CD14-positive monocyte (primary cell): ENCODE measurements around the gene DPF3. TPM values are rescaled to one million over a fixed set of nuclear protein-coding genes. Genes with fewer than 3 reads are reported as not detected.

Experiments used
- DNase-seq, 3 donors: peaks; one replicate each; pipeline ENCODE4 v3.0.0-alpha.2; 2011 to 2022
- H2AFZ ChIP-seq: 2 replicates; pipeline ENCODE4 v1.6.0; 2012; ENCODE audit warnings: mild to moderate bottlenecking, low read depth, low read length, inconsistent platforms; ENCODE audit not compliant: insufficient read depth, poor library complexity, severe bottlenecking
- H3K27ac ChIP-seq, 2 donors: 1 replicate in 1 of 2; 2 replicates in 1 of 2; pipeline ENCODE4 v1.5.1; 2012 to 2013; ENCODE audit warnings: low read length in 2 of 2, control low read depth in 1 of 2, inconsistent platforms in 1 of 2, low read depth in 1 of 2, mild to moderate bottlenecking in 1 of 2
- H3K27me3 ChIP-seq, 2 donors: one replicate each; pipeline versions ENCODE4 v1.6.0 to v1.6.1; 2011 to 2013; ENCODE audit warnings: low read length in 2 of 2; ENCODE audit not compliant: control insufficient read depth in 2 of 2, insufficient read depth in 2 of 2
- H3K36me3 ChIP-seq, 2 donors: replicated peaks in 1 of 2; 1 replicate in 1 of 2; 2 replicates in 1 of 2; pipeline versions ENCODE4 v1.5.1 to v1.6.1; 2012 to 2013; ENCODE audit warnings: low read length in 2 of 2, control low read depth in 1 of 2, inconsistent platforms in 1 of 2, mild to moderate bottlenecking in 1 of 2; ENCODE audit not compliant: insufficient read depth in 2 of 2, control insufficient read depth in 1 of 2
- H3K4me1 ChIP-seq, 2 donors: 1 replicate in 1 of 2; 2 replicates in 1 of 2; pipeline versions ENCODE4 v1.5.1 to v1.6.1; 2012 to 2013; ENCODE audit warnings: low read length in 2 of 2, control low read depth in 1 of 2, inconsistent platforms in 1 of 2, mild to moderate bottlenecking in 1 of 2, moderate library complexity in 1 of 2; ENCODE audit not compliant: insufficient read depth in 2 of 2, control insufficient read depth in 1 of 2
- H3K4me2 ChIP-seq: replicated peaks from 2 replicates; pipeline ENCODE3; 2012; ENCODE audit warnings: low read length, moderate library complexity, mild to moderate bottlenecking; ENCODE audit not compliant: poor library complexity, severe bottlenecking; ENCODE audit errors: extremely low read depth
- H3K4me3 ChIP-seq, 3 experiments: fragments of 200-600 bp in 1 of 3; sonication (generic) in 1 of 3; replicated peaks in 1 of 3; 1 replicate in 2 of 3; 2 replicates in 1 of 3; pipeline ENCODE4 v1.5.1; 2011 to 2013; ENCODE audit warnings: low read length in 3 of 3, mild to moderate bottlenecking in 3 of 3, control low read depth in 2 of 3, low read depth in 2 of 3, inconsistent platforms in 1 of 3, moderate library complexity in 1 of 3
- H3K79me2 ChIP-seq: 2 replicates; pipeline ENCODE4 v1.6.0; 2012; ENCODE audit warnings: mild to moderate bottlenecking, control low read depth, inconsistent platforms, low read length, moderate library complexity; ENCODE audit not compliant: insufficient read depth
- H3K9ac ChIP-seq: 2 replicates; pipeline ENCODE4 v1.6.0; 2017; ENCODE audit warnings: low read length, mild to moderate bottlenecking; ENCODE audit not compliant: insufficient read depth, poor library complexity, severe bottlenecking
- H3K9me3 ChIP-seq, 2 donors: replicated peaks in 1 of 2; 1 replicate in 1 of 2; 2 replicates in 1 of 2; pipeline versions ENCODE4 v1.5.1 to v1.6.1; 2012 to 2013; ENCODE audit warnings: low read length in 2 of 2, control low read depth in 1 of 2; ENCODE audit not compliant: control insufficient read depth in 1 of 2, insufficient read depth in 1 of 2
- H4K20me1 ChIP-seq: 2 replicates; pipeline ENCODE4 v1.6.0; 2012; ENCODE audit warnings: mild to moderate bottlenecking, low read length, control low read depth, moderate library complexity; ENCODE audit not compliant: insufficient read depth
- H3K27ac Mint-ChIP-seq, 7 donors: one replicate each; pipeline ENCODE4 v1.8.0; 2020; ENCODE audit warnings: mild to moderate bottlenecking in 7 of 7, mixed read lengths in 7 of 7, moderate library complexity in 6 of 7, inconsistent platforms in 2 of 7
- H3K27me3 Mint-ChIP-seq, 3 donors: one replicate each; pipeline ENCODE4 v1.8.0; 2021 to 2022; ENCODE audit warnings: low read depth in 3 of 3, mild to moderate bottlenecking in 3 of 3, mixed read lengths in 3 of 3, moderate library complexity in 3 of 3, inconsistent platforms in 1 of 3
- H3K36me3 Mint-ChIP-seq, 2 donors: one replicate each; pipeline ENCODE4 v1.8.0; 2020; ENCODE audit warnings: mixed read lengths in 2 of 2, inconsistent platforms in 1 of 2, mild to moderate bottlenecking in 1 of 2
- H3K4me1 Mint-ChIP-seq: one replicate; pipeline ENCODE4 v1.8.0; 2020; ENCODE audit warnings: mild to moderate bottlenecking, mixed read lengths
- H3K4me3 Mint-ChIP-seq, 2 donors: one replicate each; pipeline ENCODE4 v1.8.0; 2020; ENCODE audit warnings: mild to moderate bottlenecking in 2 of 2, mixed read lengths in 2 of 2, moderate library complexity in 1 of 2
- H3K9me3 Mint-ChIP-seq, 7 donors: one replicate each; pipeline ENCODE4 v1.8.0; 2020 to 2022; ENCODE audit warnings: mixed read lengths in 7 of 7, mild to moderate bottlenecking in 6 of 7, moderate library complexity in 6 of 7, inconsistent platforms in 2 of 7
- WGBS: methylation state at CpG from one replicate; pipeline ENCODE4 v1.1.5; 2013; ENCODE audit warnings: missing lambda C conversion rate; ENCODE audit not compliant: insufficient coverage; 5-methylcytosine and 5-hydroxymethylcytosine counted together
- intact Hi-C, 2 donors: fragments of 100-400 bp; cut with micrococcal nuclease; formaldehyde crosslinking; loops; one replicate each; pipeline versions ENCODE4 v1.15.0 to v1.15.1; 2023
- polyA plus RNA-seq, 3 donors: library from polyadenylated mRNA; depleted of rRNA in 1 of 3; unstranded in 2 of 3; stranded (reverse) in 1 of 3; fragments of 300-500 nt in 2 of 3; fragments of >200 nt in 1 of 3; fragmentation: Illumina TruSeq in 2 of 3; gene quantifications; 1 replicate in 2 of 3; 2 replicates in 1 of 3; pipeline ENCODE4 v1.2.3, GENCODE V29; 2012 to 2021
- TF ChIP-seq, protein P1 (sequence below): fragments of 200-600 bp; IDR thresholded peaks from one replicate; pipeline ENCODE4 v1.8.0; 2022; ENCODE audit warnings: antibody characterized with exemption, mild to moderate bottlenecking

Gene DPF3
- polyA plus RNA-seq, 3 donors: 0.33 to 0.39 TPM; not detected in 1

DNA sequence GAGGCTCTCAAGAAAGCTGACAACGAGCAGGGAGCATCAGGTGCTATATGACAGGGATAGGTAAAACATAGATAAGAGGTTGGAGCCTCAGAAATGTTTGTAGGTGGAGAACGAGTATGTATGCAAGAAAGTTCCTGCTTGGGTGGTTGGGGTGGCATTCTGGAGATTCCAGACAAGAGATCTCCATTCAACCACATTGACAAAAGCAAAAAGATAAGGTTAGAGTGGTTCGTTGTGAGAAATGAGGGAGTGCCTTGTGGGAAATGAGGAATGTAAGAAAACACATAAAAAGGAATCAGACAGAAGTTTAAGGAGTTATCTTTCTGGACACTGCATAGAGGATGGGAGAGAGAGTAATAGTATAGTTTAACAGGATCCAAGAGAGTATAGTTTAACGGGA is 290.3 kb downstream of the DPF3 start:
- H3K36me3 ChIP-seq: no peaks in the 10 kb centered on the region
- no peak overlapping the region for H3K4me3 ChIP-seq
- H3K27ac ChIP-seq: no peak overlapping the region
- no peaks in the 10 kb centered on the region for H4K20me1 ChIP-seq
- Mint-ChIP-seq H3K4me1 (peaks cover 5% of the 10 kb centered on the region), H3K36me3 (no peaks in the 10 kb centered on the region), H3K27ac (no peak overlapping the region), H3K9me3 (peaks cover 0 to 2% (median 0%) of the 10 kb centered on the region in 7 donors), H3K27me3 (peaks cover 17 to 21% (median 18%) of the 10 kb centered on the region in 3 donors), H3K4me3 (no peak overlapping the region)
- no peaks in the 10 kb centered on the region for H3K9me3 ChIP-seq
- H3K27me3 ChIP-seq: no peaks in the 10 kb centered on the region
- H3K4me1 ChIP-seq: no peaks in the 10 kb centered on the region
- no peak for DNase-seq
- H3K79me2 ChIP-seq: no peaks in the 10 kb centered on the region
- H3K4me2 ChIP-seq: no peak overlapping the region
- intact Hi-C loops: no loop called here
- H3K9ac ChIP-seq: no peak overlapping the region
- WGBS: 100% methylated on average over 2 of the region's 4 CpGs
- no peak overlapping the region for H2AFZ ChIP-seq
- TF ChIP-seq, protein P1, sequence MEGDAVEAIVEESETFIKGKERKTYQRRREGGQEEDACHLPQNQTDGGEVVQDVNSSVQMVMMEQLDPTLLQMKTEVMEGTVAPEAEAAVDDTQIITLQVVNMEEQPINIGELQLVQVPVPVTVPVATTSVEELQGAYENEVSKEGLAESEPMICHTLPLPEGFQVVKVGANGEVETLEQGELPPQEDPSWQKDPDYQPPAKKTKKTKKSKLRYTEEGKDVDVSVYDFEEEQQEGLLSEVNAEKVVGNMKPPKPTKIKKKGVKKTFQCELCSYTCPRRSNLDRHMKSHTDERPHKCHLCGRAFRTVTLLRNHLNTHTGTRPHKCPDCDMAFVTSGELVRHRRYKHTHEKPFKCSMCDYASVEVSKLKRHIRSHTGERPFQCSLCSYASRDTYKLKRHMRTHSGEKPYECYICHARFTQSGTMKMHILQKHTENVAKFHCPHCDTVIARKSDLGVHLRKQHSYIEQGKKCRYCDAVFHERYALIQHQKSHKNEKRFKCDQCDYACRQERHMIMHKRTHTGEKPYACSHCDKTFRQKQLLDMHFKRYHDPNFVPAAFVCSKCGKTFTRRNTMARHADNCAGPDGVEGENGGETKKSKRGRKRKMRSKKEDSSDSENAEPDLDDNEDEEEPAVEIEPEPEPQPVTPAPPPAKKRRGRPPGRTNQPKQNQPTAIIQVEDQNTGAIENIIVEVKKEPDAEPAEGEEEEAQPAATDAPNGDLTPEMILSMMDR: no peak

DNA sequence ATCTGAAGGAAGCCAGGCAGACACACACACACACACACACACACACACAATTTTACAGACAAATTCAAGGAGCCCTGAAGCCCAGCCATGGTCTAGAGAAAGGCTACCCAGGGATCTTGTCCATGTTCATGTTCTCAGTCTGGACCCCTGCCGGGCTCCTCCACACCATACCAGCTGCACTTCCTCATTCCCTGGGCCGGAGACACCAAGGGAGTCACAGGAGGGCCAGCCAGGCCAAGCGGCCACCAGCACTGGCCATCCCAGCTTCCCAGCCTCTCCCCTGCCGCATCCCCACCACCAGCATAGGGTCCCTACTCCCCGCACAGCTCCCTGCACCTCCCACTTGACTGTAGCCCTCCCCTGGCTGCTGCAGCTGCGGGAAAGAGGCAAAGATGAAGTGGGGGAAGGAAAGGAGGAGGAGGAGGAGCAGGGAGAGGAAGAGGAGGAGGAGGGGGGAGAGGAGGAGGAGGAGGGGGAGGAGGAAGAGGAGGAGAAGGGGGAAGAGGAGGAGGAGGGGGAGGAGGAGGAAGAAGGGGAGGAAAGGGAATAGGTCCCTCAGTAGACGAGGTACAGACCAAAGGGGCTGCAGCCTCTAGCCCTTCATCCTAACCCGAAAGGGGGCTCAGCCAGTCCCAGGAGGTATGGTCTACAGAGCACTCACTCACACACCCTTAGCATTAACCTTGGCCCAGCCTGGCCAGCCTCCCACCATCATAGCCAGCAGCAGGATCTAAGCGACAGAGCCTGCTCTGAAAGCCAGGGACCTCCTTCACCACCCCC is 293.2 kb downstream of the DPF3 start:
- H3K79me2 ChIP-seq: no peaks in the 10 kb centered on the region
- peak in 1 of 3 donors; percentile 8 for DNase-seq
- H3K4me1 ChIP-seq: no peaks in the 10 kb centered on the region
- H3K9ac ChIP-seq: no peak overlapping the region
- H3K27ac ChIP-seq: no peak overlapping the region
- H3K9me3 Mint-ChIP-seq: peaks cover 0 to 2% (median 0%) of the 10 kb centered on the region in 7 donors
- H3K4me2 ChIP-seq: no peak overlapping the region
- no peaks in the 10 kb centered on the region for H3K36me3 ChIP-seq
- H3K4me1 Mint-ChIP-seq: peaks cover 5% of the 10 kb centered on the region
- no peaks in the 10 kb centered on the region for H3K36me3 Mint-ChIP-seq
- H2AFZ ChIP-seq: no peak overlapping the region
- H4K20me1 ChIP-seq: no peaks in the 10 kb centered on the region
- H3K27me3 ChIP-seq: peaks cover 0 to 3% of the 10 kb centered on the region in 2 donors
- peak overlapping the region in 1 of 2 donors; percentile 52 for H3K4me3 Mint-ChIP-seq
- TF ChIP-seq, protein P1: no peak
- WGBS: 45% methylated on average over 6 of the region's 9 CpGs
- H3K9me3 ChIP-seq: no peaks in the 10 kb centered on the region
- H3K27ac Mint-ChIP-seq: peak overlapping the region in 1 of 7 donors; percentile 25
- peaks cover 18 to 27% (median 21%) of the 10 kb centered on the region in 3 donors for H3K27me3 Mint-ChIP-seq
- intact Hi-C loops: no loop called here
- no peak overlapping the region for H3K4me3 ChIP-seq
